H1 (cell line): ENCODE measurements around the gene LARGE2. TPM values are rescaled to one million over a fixed set of nuclear protein-coding genes. Genes with fewer than 3 reads are reported as not detected.

Source experiments
- ATF2 ChIP-seq: IDR thresholded peaks from 2 replicates; pipeline ENCODE4 v1.6.1; 2012; ENCODE audit warnings: low read length, inconsistent platforms
- BCL11A ChIP-seq, 2 experiments: IDR thresholded peaks; one replicate each; pipeline ENCODE4 v1.6.1; 2011; ENCODE audit warnings: low read depth in 2 of 2, low read length in 2 of 2, mild to moderate bottlenecking in 2 of 2
- CBX5 ChIP-seq: fragments of 300-800, 300-1000 bp; sonication (generic); IDR thresholded peaks from 2 replicates; pipeline ENCODE4 v1.7.1; 2016; ENCODE audit warnings: antibody characterized with exemption, low read length, low read depth
- CHD1 ChIP-seq: IDR thresholded peaks from 2 replicates; pipeline ENCODE4 v1.6.1; 2012; ENCODE audit warnings: low read depth, low read length, improper control_type of control experiment
- CREB1 ChIP-seq: IDR thresholded peaks from 2 replicates; pipeline ENCODE4 v1.6.1; 2012; ENCODE audit warnings: inconsistent platforms
- FOSL1 ChIP-seq: IDR thresholded peaks from 2 replicates; pipeline ENCODE4 v1.6.1; 2011; ENCODE audit warnings: mild to moderate bottlenecking, low read depth, low read length, moderate library complexity; ENCODE audit not compliant: insufficient read depth
- GABPA ChIP-seq: IDR thresholded peaks from 2 replicates; pipeline ENCODE4 v1.6.1; 2011; ENCODE audit warnings: mild to moderate bottlenecking, low read length, moderate library complexity, borderline replicate concordance; ENCODE audit not compliant: insufficient read depth
- HDAC2 ChIP-seq, 2 experiments: fragments of 300-600 bp in 1 of 2; sonication (generic) in 1 of 2; IDR thresholded peaks; 2 replicates each; pipeline ENCODE4 v1.6.1; 2011 to 2012; ENCODE audit warnings: low read depth in 2 of 2, low read length in 2 of 2, mild to moderate bottlenecking in 2 of 2, moderate library complexity in 2 of 2, borderline replicate concordance in 1 of 2, inconsistent platforms in 1 of 2
- HDAC6 ChIP-seq: IDR thresholded peaks from one replicate; pipeline ENCODE4 v1.7.1; 2012; ENCODE audit warnings: low read depth, mild to moderate bottlenecking, inconsistent platforms, low read length, moderate library complexity
- JUND ChIP-seq: IDR thresholded peaks from 2 replicates; pipeline ENCODE4 v1.6.1; 2011; ENCODE audit warnings: mild to moderate bottlenecking, improper control_type of control experiment, low read length
- NRF1 ChIP-seq: IDR thresholded peaks from 2 replicates; pipeline ENCODE4 v1.6.1; 2011; ENCODE audit warnings: mild to moderate bottlenecking, low read depth, low read length, improper control_type of control experiment
- POU5F1 ChIP-seq: IDR thresholded peaks from 2 replicates; pipeline ENCODE4 v1.6.1; 2011; ENCODE audit warnings: low read depth, mild to moderate bottlenecking, low read length, moderate library complexity
- RAD21 ChIP-seq, 2 experiments: IDR thresholded peaks in 1 of 2; conservative IDR thresholded peaks in 1 of 2; 2 replicates each; pipeline ENCODE4 v1.6.1; 2011; ENCODE audit warnings: low read depth in 2 of 2, low read length in 2 of 2, improper control_type of control experiment in 1 of 2, inconsistent platforms in 1 of 2, mild to moderate bottlenecking in 1 of 2, moderate library complexity in 1 of 2
- RNF2 ChIP-seq: fragments of 200-900, 300-1000 bp; sonication (generic); IDR thresholded peaks from 2 replicates; pipeline ENCODE4 v1.7.1; 2016; ENCODE audit warnings: borderline replicate concordance, low read depth, mild to moderate bottlenecking, antibody characterized with exemption, low read length; ENCODE audit not compliant: poor library complexity, severe bottlenecking; ENCODE audit errors: missing control alignments
- RXRA ChIP-seq: IDR thresholded peaks from 2 replicates; pipeline ENCODE4 v1.6.1; 2011; ENCODE audit warnings: low read depth, mild to moderate bottlenecking, low read length, moderate library complexity; ENCODE audit not compliant: insufficient read depth
- SAP30 ChIP-seq: fragments of 300-600 bp; sonication (generic); IDR thresholded peaks from 2 replicates; pipeline ENCODE4 v1.7.1; 2012; ENCODE audit warnings: low read length, moderate library complexity, mild to moderate bottlenecking, inconsistent platforms; ENCODE audit not compliant: insufficient read depth, insufficient replicate concordance
- SIRT6 ChIP-seq: IDR thresholded peaks from one replicate; pipeline ENCODE4 v1.7.1; 2012; ENCODE audit warnings: low read length, inconsistent platforms
- SP2 ChIP-seq: IDR thresholded peaks from 2 replicates; pipeline ENCODE4 v1.6.1; 2012; ENCODE audit warnings: mild to moderate bottlenecking, low read length, inconsistent platforms
- SP4 ChIP-seq: IDR thresholded peaks from 2 replicates; pipeline ENCODE4 v1.6.1; 2012; ENCODE audit warnings: low read length, inconsistent platforms
- SRF ChIP-seq: IDR thresholded peaks from 2 replicates; pipeline ENCODE4 v1.6.1; 2011; ENCODE audit warnings: mild to moderate bottlenecking, low read depth, low read length, moderate library complexity
- SUZ12 ChIP-seq: fragments of 200-600 bp; sonication (generic); IDR thresholded peaks from 2 replicates; pipeline ENCODE4 v1.6.1; 2012; ENCODE audit warnings: mild to moderate bottlenecking, inconsistent platforms, low read length, moderate library complexity, mixed read lengths
- TAF1 ChIP-seq: IDR thresholded peaks from 2 replicates; pipeline ENCODE4 v1.6.1; 2011; ENCODE audit warnings: mild to moderate bottlenecking, low read depth, low read length
- TBP ChIP-seq: IDR thresholded peaks from 2 replicates; pipeline ENCODE4 v1.6.1; 2011; ENCODE audit warnings: low read depth, low read length, improper control_type of control experiment
- polyA plus RNA-seq, 7 experiments: library from polyadenylated mRNA; depleted of rRNA in 3 of 7; stranded (reverse) in 5 of 7; unstranded in 2 of 7; fragments of >200 nt in 5 of 7; fragments of 200-250 nt in 2 of 7; gene quantifications; 1 replicate in 5 of 7; 2 replicates in 1 of 7; 4 replicates in 1 of 7; pipeline versions ENCODE4 v1.2.1 to v1.2.3, GENCODE V29; 2011 to 2013; ENCODE audit warnings: missing spikeins in 2 of 7, mixed read lengths in 2 of 7
- total RNA-seq: library from RNA; stranded (reverse); fragmentation: NEBNext Ultra II Directional; extraction: Animal tissue kit (Norgen Biotek cat#: 25700); gene quantifications from 2 replicates; pipeline ENCODE4 v1.2.1, GENCODE V29; 2021

LARGE2 gene
- total and polyA plus RNA-seq, 2 of the 8 experiments (the other 6 are each of a cell fraction or from before 2014, with no cell fraction given) = 111 to 137 TPM

- TF ChIP-seq ATF2 (no peak), NRF1 (no peak), RNF2 (no peak), SIRT6 (no peak), FOSL1 (no peak), SP2 (no peak), CBX5 (no peak), SAP30 (no peak), POU5F1 (no peak), TAF1 (no peak; the same call in 1 of the 2 replicates), JUND (peak; percentile 36; the same call in 1 of the 2 replicates), BCL11A (IDR thresholded peaks at IDR 0.05; ENCODE audit: low read depth in 2 of 2, low read length in 2 of 2) (no peak), SRF (no peak), RXRA (no peak), CREB1 (no peak), SP4 (no peak), HDAC2 (IDR thresholded peaks at IDR 0.05; ENCODE audit: borderline replicate concordance in 1 of 2, low read depth in 2 of 2, low read length in 2 of 2) (no peak), HDAC6 (no peak), SUZ12 (no peak), CHD1 (no peak), GABPA (no peak), RAD21 (IDR thresholded peaks at IDR 0.05 in 1 of 2, conservative IDR thresholded peaks at IDR 0.05 in 1 of 2; ENCODE audit: low read depth in 2 of 2, low read length in 2 of 2) (no peak; a peak in 1 of 4 replicates), TBP (no peak)
Measured at GRCh38 chr11:45885274-45885920, 37.1 kb upstream of the LARGE2 start, which contains the start of gene MAPK8IP1 (continued).
